ENCODE measurements around the gene EIF4E2.

DNA sequence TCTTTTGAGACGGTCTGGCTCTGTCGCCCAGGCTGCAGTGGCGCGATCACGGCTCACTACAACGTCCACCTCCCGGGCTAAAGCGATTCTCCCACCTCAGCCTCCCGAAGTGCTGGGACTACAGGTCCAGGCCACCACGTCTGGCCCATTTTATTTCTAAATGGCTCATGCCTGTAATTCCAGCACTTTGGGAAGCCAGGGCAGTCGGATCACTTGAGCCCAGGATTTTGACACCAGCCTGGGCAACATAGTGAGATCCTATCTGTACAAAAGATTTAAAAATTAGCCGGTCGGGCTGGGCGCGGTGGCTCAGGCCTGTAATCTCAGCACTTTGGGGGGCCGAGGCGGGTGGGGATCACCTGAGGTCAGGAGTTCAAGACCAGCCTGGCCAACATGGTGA lies 56.5 kb downstream of the EIF4E2 start:
- TF ChIP-seq CTCF (IDR thresholded peaks at IDR 0.05) (no peak), POLR2A (IDR thresholded peaks at IDR 0.05) (no peak)

Data from thyroid gland (tissue), 4 donors.